Small intestine (tissue), 7 donors: ENCODE measurements around the gene MB. TPM values are rescaled to one million over a fixed set of nuclear protein-coding genes. Genes with fewer than 3 reads are reported as not detected.
A peak's percentile ranks its signal among the peaks of the same experiment; 100 is the strongest.

Experiments
- DNase-seq, 2 donors: peaks; one replicate each; pipeline versions ENCODE4 v3.0.0 to v3.0.0-alpha.2; 2013
- FAIRE-seq: peaks from 2 replicates; lab custom pipeline; 2012; peaks lifted over from hg19 to GRCh38; lab: Jason Lieb, UNC
- H3K27ac ChIP-seq, 3 donors: one replicate each; pipeline ENCODE4 v1.5.1; 2013; ENCODE audit warnings: low read length in 2 of 3, mild to moderate bottlenecking in 2 of 3, control low read depth in 1 of 3, inconsistent platforms in 1 of 3, low read depth in 1 of 3, moderate library complexity in 1 of 3
- H3K27me3 ChIP-seq, 3 donors: one replicate each; pipeline ENCODE4 v1.6.1; 2013; ENCODE audit warnings: low read length in 3 of 3, inconsistent platforms in 1 of 3; ENCODE audit not compliant: control insufficient read depth in 3 of 3, insufficient read depth in 3 of 3
- H3K36me3 ChIP-seq, 3 donors: one replicate each; pipeline ENCODE4 v1.6.1; 2013; ENCODE audit warnings: low read length in 3 of 3, inconsistent platforms in 1 of 3, low read depth in 1 of 3, mild to moderate bottlenecking in 1 of 3, moderate library complexity in 1 of 3; ENCODE audit not compliant: control insufficient read depth in 3 of 3, insufficient read depth in 2 of 3
- H3K4me1 ChIP-seq, 3 donors: one replicate each; pipeline ENCODE4 v1.6.1; 2013; ENCODE audit warnings: low read length in 2 of 3, inconsistent platforms in 1 of 3, low read depth in 1 of 3, mild to moderate bottlenecking in 1 of 3, moderate library complexity in 1 of 3; ENCODE audit not compliant: control insufficient read depth in 3 of 3, insufficient read depth in 2 of 3
- H3K4me3 ChIP-seq, 3 donors: one replicate each; pipeline ENCODE4 v1.5.1; 2013; ENCODE audit warnings: low read length in 3 of 3, control low read depth in 1 of 3, inconsistent platforms in 1 of 3, low read depth in 1 of 3, mild to moderate bottlenecking in 1 of 3, moderate library complexity in 1 of 3
- H3K9me3 ChIP-seq, 2 donors: one replicate each; pipeline ENCODE4 v1.6.1; 2013; ENCODE audit warnings: low read depth in 1 of 2, low read length in 1 of 2; ENCODE audit not compliant: control insufficient read depth in 2 of 2, insufficient read depth in 1 of 2
- WGBS, 3 donors: extraction: QIAGEN DNeasy Blood & Tissue Kit; methylation state at CpG; one replicate each; pipeline ENCODE4 v1.1.7; 2013; 5-methylcytosine and 5-hydroxymethylcytosine counted together
- polyA plus RNA-seq, 4 donors: library from polyadenylated mRNA; stranded (reverse) in 3 of 4; unstranded in 1 of 4; fragments of 200-250 nt in 3 of 4; fragments of 120-200 nt in 1 of 4; gene quantifications; one replicate each; pipeline versions ENCODE4 v1.2.1 to v1.2.3, GENCODE V29; 2013
- donor health status: healthy with polysubstance abuse.
- donor health status: control.
- donor health status: control.
- donor health status: Bipolar disorder and iron deficiency.
- donor health status: healthy.

The MB gene
- polyA plus RNA-seq, 4 donors = 1.9 to 106 (median 45.4) TPM

DNA sequence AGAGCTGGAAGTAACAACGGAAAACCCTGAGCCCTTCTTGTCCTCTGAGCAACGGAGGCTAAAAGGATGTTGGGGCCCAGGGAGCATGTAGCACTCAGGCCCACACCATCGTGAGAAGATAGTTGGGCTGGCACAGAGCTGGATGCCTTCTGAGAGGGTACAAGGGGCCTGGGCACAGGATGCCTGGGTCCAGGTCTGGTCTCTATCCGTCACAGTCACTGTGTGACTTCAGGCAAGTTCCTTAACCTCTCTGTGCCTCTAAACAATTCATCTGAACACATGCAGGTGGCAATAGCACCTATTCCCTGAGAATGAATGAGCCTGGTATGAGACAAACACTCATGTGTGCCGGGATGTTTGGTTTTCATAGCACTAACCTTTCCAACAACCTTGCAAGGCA lies 29.2 kb downstream of the MB start:
- Histone ChIP-seq H3K27ac (no peak overlapping the region), H3K27me3 (peaks cover 0 to 2% (median 0%) of the 10 kb centered on the region in 3 donors), H3K36me3 (no peaks in the 10 kb centered on the region), H3K9me3 (peaks cover 0 to 7% of the 10 kb centered on the region in 2 donors), H3K4me3 (no peak overlapping the region), H3K4me1 (no peaks in the 10 kb centered on the region)
- DNase-seq (no peak), FAIRE-seq (no peak)
- 68 to 76% (median 70%) methylated on average over 5 of the region's 5 CpGs for WGBS, 3 donors

DNA sequence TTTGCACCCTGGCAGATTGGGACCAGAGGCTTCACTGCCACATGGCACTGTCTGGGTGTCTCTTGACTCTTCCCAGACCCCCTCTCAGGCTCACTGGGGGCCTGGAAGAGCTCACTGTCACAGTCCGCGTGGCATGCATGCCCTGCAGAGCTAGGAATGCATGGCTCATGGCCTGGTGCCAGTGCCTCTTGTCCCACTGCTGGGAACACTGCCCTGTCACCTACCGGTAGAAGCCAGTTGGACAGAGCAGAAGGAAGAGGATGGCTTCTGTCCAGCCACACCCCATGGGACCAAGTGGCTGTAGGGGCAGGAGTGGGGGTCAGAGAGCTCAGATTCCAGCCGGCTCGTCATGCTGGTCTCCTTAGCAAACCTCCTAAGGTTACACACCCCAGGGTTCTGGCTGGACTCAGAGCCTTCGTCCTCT lies 29.7 kb downstream of the MB start:
- H3K27me3 ChIP-seq = peaks cover 0 to 2% (median 0%) of the 10 kb centered on the region in 3 donors
- no peak overlapping the region for H3K4me3 ChIP-seq
- FAIRE-seq = no peak
- no peak for DNase-seq
- peaks cover 0 to 7% of the 10 kb centered on the region in 2 donors for H3K9me3 ChIP-seq
- no peaks in the 10 kb centered on the region for H3K4me1 ChIP-seq
- H3K36me3 ChIP-seq = no peaks in the 10 kb centered on the region
- H3K27ac ChIP-seq = no peak overlapping the region
- WGBS, 3 donors = 45 to 74% (median 60%) methylated on average over 6 of the region's 6 CpGs

DNA sequence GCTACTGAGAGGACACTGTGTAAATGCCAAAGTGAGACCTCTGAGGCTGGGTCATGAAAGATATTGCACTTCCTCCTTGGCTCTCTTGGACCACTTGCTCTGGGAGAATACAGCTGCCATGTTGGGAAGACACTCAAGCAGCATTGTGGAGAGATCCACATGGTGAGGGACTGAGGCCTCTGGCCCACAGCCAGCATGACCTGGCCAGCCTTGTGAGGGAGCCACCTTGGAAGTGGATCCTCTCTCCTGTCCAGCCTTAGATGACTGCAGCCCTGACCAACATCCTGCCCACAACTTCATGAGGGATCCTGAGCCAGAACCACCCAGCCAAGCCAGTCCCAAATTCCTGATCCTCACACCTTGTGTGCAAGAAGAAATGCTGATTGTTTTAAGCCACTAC lies 30.4 kb downstream of the MB start:
- DNase-seq (no peak), FAIRE-seq (no peak)
- Histone ChIP-seq H3K9me3 (peaks cover 0 to 7% of the 10 kb centered on the region in 2 donors), H3K27me3 (no peaks in the 10 kb centered on the region), H3K4me1 (no peaks in the 10 kb centered on the region), H3K27ac (no peak overlapping the region), H3K36me3 (no peaks in the 10 kb centered on the region), H3K4me3 (no peak overlapping the region)

DNA sequence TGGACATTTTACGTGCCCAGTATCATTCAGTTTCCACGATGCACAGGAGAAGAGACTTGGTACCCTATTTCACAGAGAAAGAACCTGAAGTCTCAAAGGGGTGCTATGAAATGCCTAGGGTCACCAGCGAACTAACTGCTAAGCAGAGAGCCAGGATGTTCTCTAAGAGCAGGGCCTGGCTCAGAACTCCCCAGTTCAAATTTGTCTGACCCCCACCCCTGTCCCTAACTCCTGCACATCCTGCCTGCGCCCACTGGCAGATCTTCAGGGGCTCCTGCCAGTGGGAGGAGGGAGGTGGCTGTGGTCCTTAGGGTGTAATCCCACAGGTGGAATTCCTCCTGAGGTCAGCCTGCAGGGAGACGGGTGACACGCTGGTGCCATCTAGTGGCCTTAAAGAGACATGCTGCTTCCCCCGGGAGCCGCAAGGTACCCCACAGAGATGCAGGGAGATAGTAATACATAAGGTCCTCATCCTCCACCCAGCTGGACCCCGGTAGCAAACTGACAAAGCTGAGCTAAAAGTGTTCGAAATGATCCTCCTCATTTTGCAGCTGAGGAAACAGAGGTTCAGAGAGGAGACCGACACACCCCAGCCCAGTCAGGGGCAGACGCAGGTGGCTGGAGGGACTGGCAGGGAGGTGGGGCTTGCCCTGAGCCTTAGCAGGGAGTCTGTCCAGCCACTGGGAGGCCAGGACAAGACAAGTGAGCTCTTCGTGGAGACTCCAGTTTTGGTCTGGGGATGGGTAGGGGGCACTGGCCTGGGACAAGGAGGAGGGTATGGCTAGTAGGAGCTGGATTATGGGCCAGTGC lies 34.1 kb downstream of the MB start:
- Histone ChIP-seq H3K4me1 (no peaks in the 10 kb centered on the region), H3K4me3 (no peak overlapping the region), H3K36me3 (no peaks in the 10 kb centered on the region), H3K27me3 (no peaks in the 10 kb centered on the region), H3K27ac (no peak overlapping the region), H3K9me3 (peaks cover 0 to 7% of the 10 kb centered on the region in 2 donors)
- 24 to 28% (median 25%) methylated on average over 13 of the region's 13 CpGs for WGBS, 3 donors
- DNase-seq (peak; percentile 62 to 76), FAIRE-seq (no peak)

DNA sequence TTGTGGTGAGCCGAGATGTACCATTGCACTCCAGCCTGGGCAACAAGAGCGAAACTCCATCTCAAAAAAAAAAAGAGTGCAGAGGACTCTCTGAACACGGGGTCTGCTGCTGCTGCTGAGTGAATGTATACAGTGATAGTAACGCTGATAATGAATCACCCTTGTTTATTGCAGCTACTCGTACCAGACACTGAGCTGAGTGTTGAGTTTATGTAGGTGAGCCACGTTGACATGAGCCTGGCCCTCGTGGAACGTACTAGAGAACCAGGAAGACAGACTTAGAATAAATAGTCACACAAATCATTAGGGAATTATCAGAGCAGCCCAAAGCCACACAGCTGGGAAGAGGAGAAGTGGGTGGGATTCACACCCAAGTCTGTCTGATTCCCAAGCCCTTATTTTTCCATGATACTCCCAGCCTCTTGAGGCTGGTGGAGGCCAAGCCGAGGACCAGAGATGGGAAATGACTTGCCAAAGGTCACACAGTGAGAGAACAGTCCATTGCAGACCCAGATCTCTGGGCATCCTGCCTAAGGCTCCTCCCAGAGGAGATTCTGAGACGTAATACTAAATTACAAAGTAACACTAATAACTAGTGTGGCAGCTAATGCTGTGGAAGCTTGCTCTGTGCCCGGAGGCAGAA lies 34.8 kb downstream of the MB start:
- no peak for FAIRE-seq
- H3K9me3 ChIP-seq = peaks cover 0 to 7% of the 10 kb centered on the region in 2 donors
- H3K27ac ChIP-seq = no peak overlapping the region

DNA sequence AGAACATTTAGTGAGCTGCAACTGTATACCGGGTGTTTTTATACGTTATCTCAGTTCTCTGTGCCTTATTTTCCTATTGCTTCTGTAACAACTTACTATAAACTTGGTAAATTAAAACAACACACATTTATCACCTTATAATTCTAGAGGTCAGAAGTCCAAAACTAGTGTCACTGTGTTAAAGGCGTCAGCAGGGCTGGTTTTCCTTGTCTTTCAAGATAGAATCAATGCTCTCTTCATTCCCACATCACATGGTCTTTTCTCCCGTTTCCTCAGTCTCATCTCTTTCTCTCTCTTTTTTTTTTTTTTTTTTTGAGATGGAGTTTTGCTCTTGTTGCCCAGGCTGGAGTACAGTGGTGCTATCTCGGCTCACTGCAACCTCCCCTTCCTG lies 36.1 kb downstream of the MB start:
- FAIRE-seq = no peak
- Histone ChIP-seq H3K27me3 (no peaks in the 10 kb centered on the region), H3K4me1 (no peaks in the 10 kb centered on the region), H3K36me3 (no peaks in the 10 kb centered on the region), H3K27ac (no peak overlapping the region), H3K9me3 (no peaks in the 10 kb centered on the region), H3K4me3 (no peak overlapping the region)
- WGBS, 3 donors = 35 to 75% (median 52%) methylated on average over 5 of the region's 5 CpGs
- DNase-seq = no peak

More for the DNA sequence above, 34.8 kb downstream of the MB start:
- Histone ChIP-seq H3K4me3 (no peak overlapping the region), H3K4me1 (no peaks in the 10 kb centered on the region), H3K36me3 (no peaks in the 10 kb centered on the region), H3K27me3 (no peaks in the 10 kb centered on the region)
- DNase-seq = no peak
- 62 to 71% (median 64%) methylated on average over 11 of the region's 11 CpGs for WGBS, 3 donors

DNA sequence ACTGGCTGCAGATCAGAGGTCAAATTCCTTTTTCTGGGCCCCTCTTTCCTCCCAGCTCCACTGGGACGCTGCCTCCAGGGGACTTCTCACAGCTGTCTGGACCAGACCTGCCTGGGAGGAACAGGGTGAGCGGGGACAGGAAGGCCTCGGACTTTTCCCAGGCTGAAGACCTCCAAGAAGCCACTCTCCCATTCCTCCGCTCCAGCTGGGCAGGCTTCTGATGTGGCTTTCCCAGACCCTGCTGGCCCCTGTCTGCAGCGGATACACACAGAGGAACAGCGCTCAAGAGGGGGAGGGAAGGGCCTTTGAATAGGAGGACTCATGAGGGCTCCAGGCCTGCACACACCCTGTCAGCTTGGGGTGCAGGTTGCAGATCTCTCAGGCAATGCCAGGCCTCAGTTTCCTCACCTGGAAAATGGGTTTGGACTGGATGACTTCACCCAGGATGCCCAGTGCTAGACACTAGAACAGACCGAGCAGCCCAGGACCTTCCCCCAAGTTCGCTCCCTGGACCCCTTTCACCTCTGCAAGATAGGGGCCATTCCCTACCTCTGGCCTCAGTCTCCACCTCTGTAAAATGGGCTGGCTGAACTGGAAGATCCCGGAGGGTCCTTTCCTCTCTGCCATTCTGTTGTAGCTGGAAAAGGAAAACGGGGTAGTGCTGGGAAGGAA lies 36.6 kb downstream of the MB start:
- H3K4me3 ChIP-seq = no peak overlapping the region
- no peaks in the 10 kb centered on the region for H3K9me3 ChIP-seq
- H3K27ac ChIP-seq = no peak overlapping the region
- H3K36me3 ChIP-seq = no peaks in the 10 kb centered on the region
- FAIRE-seq (no peak), DNase-seq (no peak)
- no peaks in the 10 kb centered on the region for H3K27me3 ChIP-seq
- H3K4me1 ChIP-seq = no peaks in the 10 kb centered on the region
- WGBS, 3 donors = 81 to 90% (median 86%) methylated on average over 9 to 10 of the region's 10 CpGs

DNA sequence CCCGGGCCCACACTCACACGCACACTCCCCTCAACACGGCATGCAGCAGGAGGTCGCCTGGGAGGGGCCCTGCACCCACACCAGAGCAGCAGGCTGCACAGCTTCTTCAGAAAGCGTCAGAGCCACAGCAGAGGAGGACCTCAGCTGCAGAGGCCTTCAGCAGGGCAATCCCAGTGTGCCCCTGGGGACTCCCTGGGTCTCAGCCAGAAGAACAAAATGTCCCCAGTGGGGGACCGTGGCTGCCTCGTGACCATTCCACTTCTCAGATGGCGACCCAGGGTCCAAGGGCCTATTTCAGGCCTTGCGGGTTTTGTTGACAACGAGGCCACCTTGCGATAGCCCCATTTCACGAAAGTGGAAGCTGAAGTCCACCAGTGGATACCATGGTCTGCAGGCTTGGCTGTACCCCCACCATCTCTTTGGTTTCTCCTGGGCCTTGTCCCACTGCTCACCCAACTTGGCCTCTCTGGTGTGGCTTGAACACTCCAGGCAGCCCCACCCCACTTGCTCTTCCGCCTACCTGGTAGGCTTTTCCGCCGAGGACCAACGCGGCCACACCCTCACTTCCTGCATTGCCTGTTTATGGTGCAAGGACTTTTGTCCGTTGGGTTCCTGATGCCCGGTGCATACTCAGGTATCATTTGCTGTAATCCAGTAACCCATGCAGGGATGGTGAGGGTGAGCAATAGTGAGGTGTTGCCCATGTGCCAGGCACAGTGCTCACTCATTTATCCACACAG lies 38.1 kb downstream of the MB start:
- WGBS, 3 donors = 61 to 75% (median 63%) methylated on average over 19 of the region's 19 CpGs
- Histone ChIP-seq H3K36me3 (no peaks in the 10 kb centered on the region), H3K27me3 (peaks cover 0 to 3% (median 0%) of the 10 kb centered on the region in 3 donors), H3K9me3 (no peaks in the 10 kb centered on the region), H3K4me1 (no peaks in the 10 kb centered on the region), H3K27ac (no peak overlapping the region), H3K4me3 (no peak overlapping the region)
- FAIRE-seq (no peak), DNase-seq (peak in 1 of 2 donors; percentile 57)
